ENCODE results near the gene SCYL1. TPM values are rescaled to one million over a fixed set of nuclear protein-coding genes. Genes with fewer than 3 reads are reported as not detected.

The SCYL1 gene
- total and polyA plus RNA-seq, 4 donors: 33.7 to 62.0 (median 52.6) TPM

DNA sequence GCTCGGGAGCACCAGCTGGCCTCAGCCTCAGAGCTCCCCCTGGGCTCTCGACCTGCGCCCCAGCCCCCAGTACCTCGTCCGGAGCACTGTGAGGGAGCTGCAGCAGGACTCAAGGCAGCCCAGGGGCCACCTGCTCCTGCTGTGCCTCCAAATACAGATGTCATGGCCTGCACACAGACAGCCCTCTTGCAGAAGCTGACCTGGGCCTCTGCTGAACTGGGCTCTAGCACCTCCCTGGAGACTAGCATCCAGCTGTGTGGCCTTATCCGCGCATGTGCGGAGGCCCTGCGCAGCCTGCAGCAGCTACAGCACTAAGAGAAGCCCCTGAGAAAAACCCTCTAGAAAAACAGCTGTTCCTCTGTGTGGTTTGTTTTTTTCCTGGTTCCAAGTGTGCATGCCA is 46.5 kb downstream of the SCYL1 start:
- 80% methylated on average over 9 of the region's 9 CpGs for WGBS
- Histone ChIP-seq H3K4me1 (ENCODE audit: control insufficient read depth in 4 of 4, insufficient read depth in 4 of 4, low read length in 3 of 4) (peaks cover 21 to 65% (median 55%) of the 10 kb centered on the region in 4 donors), H3K27ac (ENCODE audit: low read depth in 1 of 2, low read length in 2 of 2) (peak overlapping the region in 1 of 2 donors; percentile 94), H3K9ac (ENCODE audit: low read depth in 1 of 2, low read length in 2 of 2) (no peak overlapping the region), H3K36me3 (ENCODE audit: control insufficient read depth in 4 of 4, insufficient read depth in 3 of 4, low read depth in 1 of 4, low read length in 3 of 4) (peaks cover 0 to 6% (median 1%) of the 10 kb centered on the region in 4 donors), H3K9me3 (ENCODE audit: control insufficient read depth in 4 of 4, low read length in 3 of 4) (no peaks in the 10 kb centered on the region), H3K4me3 (ENCODE audit: low read depth in 1 of 3, low read length in 3 of 3) (peak overlapping the region in 2 of 3 donors; percentile 81 to 93), H3K27me3 (ENCODE audit: control insufficient read depth in 4 of 4, insufficient read depth in 4 of 4, low read length in 3 of 4) (no peaks in the 10 kb centered on the region)
- no peak for DNase-seq (ENCODE audit: low spot score)
- no peak for TF ChIP-seq YY1 (IDR thresholded peaks at IDR 0.05)
- TF ChIP-seq, protein P1, sequence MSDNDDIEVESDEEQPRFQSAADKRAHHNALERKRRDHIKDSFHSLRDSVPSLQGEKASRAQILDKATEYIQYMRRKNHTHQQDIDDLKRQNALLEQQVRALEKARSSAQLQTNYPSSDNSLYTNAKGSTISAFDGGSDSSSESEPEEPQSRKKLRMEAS (IDR thresholded peaks at IDR 0.05): no peak
- no peak for TF ChIP-seq FOXA1 (IDR thresholded peaks at IDR 0.05)
- TF ChIP-seq TAF1 (conservative IDR thresholded peaks at IDR 0.05): no peak
- no peak for TF ChIP-seq GABPA (IDR thresholded peaks at IDR 0.05 in 1 of 2, conservative IDR thresholded peaks at IDR 0.05 in 1 of 2)
- no peak for TF ChIP-seq SP1 (IDR thresholded peaks at IDR 0.05)
- TF ChIP-seq, protein P2, sequence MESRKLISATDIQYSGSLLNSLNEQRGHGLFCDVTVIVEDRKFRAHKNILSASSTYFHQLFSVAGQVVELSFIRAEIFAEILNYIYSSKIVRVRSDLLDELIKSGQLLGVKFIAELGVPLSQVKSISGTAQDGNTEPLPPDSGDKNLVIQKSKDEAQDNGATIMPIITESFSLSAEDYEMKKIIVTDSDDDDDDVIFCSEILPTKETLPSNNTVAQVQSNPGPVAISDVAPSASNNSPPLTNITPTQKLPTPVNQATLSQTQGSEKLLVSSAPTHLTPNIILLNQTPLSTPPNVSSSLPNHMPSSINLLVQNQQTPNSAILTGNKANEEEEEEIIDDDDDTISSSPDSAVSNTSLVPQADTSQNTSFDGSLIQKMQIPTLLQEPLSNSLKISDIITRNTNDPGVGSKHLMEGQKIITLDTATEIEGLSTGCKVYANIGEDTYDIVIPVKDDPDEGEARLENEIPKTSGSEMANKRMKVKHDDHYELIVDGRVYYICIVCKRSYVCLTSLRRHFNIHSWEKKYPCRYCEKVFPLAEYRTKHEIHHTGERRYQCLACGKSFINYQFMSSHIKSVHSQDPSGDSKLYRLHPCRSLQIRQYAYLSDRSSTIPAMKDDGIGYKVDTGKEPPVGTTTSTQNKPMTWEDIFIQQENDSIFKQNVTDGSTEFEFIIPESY (IDR thresholded peaks at IDR 0.05): no peak
- no peak for TF ChIP-seq HNF4A (conservative IDR thresholded peaks at IDR 0.05)
- no peak for TF ChIP-seq FOXA2 (IDR thresholded peaks at IDR 0.05)
- TF ChIP-seq, protein P3, sequence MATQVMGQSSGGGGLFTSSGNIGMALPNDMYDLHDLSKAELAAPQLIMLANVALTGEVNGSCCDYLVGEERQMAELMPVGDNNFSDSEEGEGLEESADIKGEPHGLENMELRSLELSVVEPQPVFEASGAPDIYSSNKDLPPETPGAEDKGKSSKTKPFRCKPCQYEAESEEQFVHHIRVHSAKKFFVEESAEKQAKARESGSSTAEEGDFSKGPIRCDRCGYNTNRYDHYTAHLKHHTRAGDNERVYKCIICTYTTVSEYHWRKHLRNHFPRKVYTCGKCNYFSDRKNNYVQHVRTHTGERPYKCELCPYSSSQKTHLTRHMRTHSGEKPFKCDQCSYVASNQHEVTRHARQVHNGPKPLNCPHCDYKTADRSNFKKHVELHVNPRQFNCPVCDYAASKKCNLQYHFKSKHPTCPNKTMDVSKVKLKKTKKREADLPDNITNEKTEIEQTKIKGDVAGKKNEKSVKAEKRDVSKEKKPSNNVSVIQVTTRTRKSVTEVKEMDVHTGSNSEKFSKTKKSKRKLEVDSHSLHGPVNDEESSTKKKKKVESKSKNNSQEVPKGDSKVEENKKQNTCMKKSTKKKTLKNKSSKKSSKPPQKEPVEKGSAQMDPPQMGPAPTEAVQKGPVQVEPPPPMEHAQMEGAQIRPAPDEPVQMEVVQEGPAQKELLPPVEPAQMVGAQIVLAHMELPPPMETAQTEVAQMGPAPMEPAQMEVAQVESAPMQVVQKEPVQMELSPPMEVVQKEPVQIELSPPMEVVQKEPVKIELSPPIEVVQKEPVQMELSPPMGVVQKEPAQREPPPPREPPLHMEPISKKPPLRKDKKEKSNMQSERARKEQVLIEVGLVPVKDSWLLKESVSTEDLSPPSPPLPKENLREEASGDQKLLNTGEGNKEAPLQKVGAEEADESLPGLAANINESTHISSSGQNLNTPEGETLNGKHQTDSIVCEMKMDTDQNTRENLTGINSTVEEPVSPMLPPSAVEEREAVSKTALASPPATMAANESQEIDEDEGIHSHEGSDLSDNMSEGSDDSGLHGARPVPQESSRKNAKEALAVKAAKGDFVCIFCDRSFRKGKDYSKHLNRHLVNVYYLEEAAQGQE (IDR thresholded peaks at IDR 0.05): no peak
- TF ChIP-seq NR2F2 (IDR thresholded peaks at IDR 0.05): no peak
- no peak for TF ChIP-seq RXRA (IDR thresholded peaks at IDR 0.05)
- no peak for TF ChIP-seq JUND (IDR thresholded peaks at IDR 0.05)
- TF ChIP-seq RAD21 (IDR thresholded peaks at IDR 0.05): no peak

DNA sequence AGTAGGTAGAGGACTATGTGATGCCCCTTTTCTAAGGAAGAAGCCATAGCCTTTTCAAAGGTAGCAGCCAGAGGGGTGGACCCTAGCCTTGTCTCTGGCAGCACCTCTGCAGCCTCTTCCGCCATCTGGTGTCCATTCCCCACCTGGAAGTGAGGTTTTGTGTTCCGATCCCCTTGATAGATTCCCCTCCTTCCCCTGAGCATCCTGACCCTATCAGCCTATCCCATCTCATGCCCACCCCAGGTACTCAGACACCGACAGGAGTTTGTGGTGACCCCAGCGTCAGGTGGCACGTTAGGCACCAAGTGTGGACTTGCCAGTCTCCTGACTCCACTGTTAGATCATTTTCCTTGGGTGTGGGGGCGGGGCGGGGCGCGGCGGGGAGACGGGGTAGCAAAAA is 47.1 kb downstream of the SCYL1 start:
- Histone ChIP-seq H3K27me3 (ENCODE audit: control insufficient read depth in 4 of 4, insufficient read depth in 4 of 4, low read length in 3 of 4) (no peaks in the 10 kb centered on the region), H3K9ac (ENCODE audit: low read depth in 1 of 2, low read length in 2 of 2) (no peak overlapping the region), H3K27ac (ENCODE audit: low read depth in 1 of 2, low read length in 2 of 2) (peak overlapping the region; percentile 36 to 40), H3K4me3 (ENCODE audit: low read depth in 1 of 3, low read length in 3 of 3) (peak overlapping the region in 1 of 3 donors; percentile 83), H3K9me3 (ENCODE audit: control insufficient read depth in 4 of 4, low read length in 3 of 4) (no peaks in the 10 kb centered on the region), H3K4me1 (ENCODE audit: control insufficient read depth in 4 of 4, insufficient read depth in 4 of 4, low read length in 3 of 4) (peaks cover 22 to 68% (median 57%) of the 10 kb centered on the region in 4 donors), H3K36me3 (ENCODE audit: control insufficient read depth in 4 of 4, insufficient read depth in 3 of 4, low read depth in 1 of 4, low read length in 3 of 4) (peaks cover 0 to 4% (median 1%) of the 10 kb centered on the region in 4 donors)
- WGBS: 12% methylated on average over 11 of the region's 11 CpGs
- DNase-seq (ENCODE audit: low spot score): no peak
- TF ChIP-seq, protein P4, sequence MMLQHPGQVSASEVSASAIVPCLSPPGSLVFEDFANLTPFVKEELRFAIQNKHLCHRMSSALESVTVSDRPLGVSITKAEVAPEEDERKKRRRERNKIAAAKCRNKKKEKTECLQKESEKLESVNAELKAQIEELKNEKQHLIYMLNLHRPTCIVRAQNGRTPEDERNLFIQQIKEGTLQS (IDR thresholded peaks at IDR 0.05): no peak
- TF ChIP-seq RAD21 (IDR thresholded peaks at IDR 0.05) (peak; percentile 49 to 60), HNF4G (IDR thresholded peaks at IDR 0.05) (no peak)
